8988T (cell line): ENCODE measurements around the gene FOSL2.
A peak's percentile ranks its signal among the peaks of the same experiment; 100 is the strongest.

ENCODE experiments used
- DNase-seq: peaks from one replicate; pipeline ENCODE4 v3.0.0; 2011

Gene FOSL2

GRCh38 chr2:28392297-28393113, at the start of gene FOSL2:
Gene FOSL2, plus strand, starts transcription at chr2:28392858. Its CDS starts 863 bp downstream, at chr2:28393721.
- peak; percentile 94 for DNase-seq

- DNase-seq, result no peak
Measured at GRCh38 chr2:28343184-28343942, 49.3 kb upstream of the FOSL2 start.

GRCh38 chr2:28343971-28344715, 48.5 kb upstream of the FOSL2 start:
- no peak for DNase-seq

GRCh38 chr2:28344756-28345373, 47.8 kb upstream of the FOSL2 start:
- DNase-seq, result no peak

GRCh38 chr2:28345619-28346018, 47.0 kb upstream of the FOSL2 start:
- DNase-seq, result no peak

- DNase-seq, result no peak
Measured at GRCh38 chr2:28346587-28346986, 46.1 kb upstream of the FOSL2 start.

GRCh38 chr2:28347193-28347592, 45.5 kb upstream of the FOSL2 start:
- DNase-seq, result no peak

GRCh38 chr2:28347596-28347995, 45.1 kb upstream of the FOSL2 start:
- DNase-seq, result no peak

- no peak for DNase-seq
Measured at GRCh38 chr2:28348149-28348567, 44.5 kb upstream of the FOSL2 start.

- no peak for DNase-seq
Measured at GRCh38 chr2:28348921-28349320, 43.7 kb upstream of the FOSL2 start.

- no peak for DNase-seq
Measured at GRCh38 chr2:28349546-28350165, 43.0 kb upstream of the FOSL2 start.

- DNase-seq, result no peak
Measured at GRCh38 chr2:28350196-28350595, 42.5 kb upstream of the FOSL2 start.

- no peak for DNase-seq
Measured at GRCh38 chr2:28350791-28351285, 41.8 kb upstream of the FOSL2 start.

GRCh38 chr2:28351621-28352020, 41.0 kb upstream of the FOSL2 start:
- DNase-seq, result no peak

GRCh38 chr2:28352104-28352503, 40.6 kb upstream of the FOSL2 start:
- no peak for DNase-seq

GRCh38 chr2:28352610-28353195, 40.0 kb upstream of the FOSL2 start:
- no peak for DNase-seq

- DNase-seq, result no peak
Measured at GRCh38 chr2:28354920-28355520, 37.6 kb upstream of the FOSL2 start.

- DNase-seq, result no peak
Measured at GRCh38 chr2:28355521-28356094, 37.0 kb upstream of the FOSL2 start.

- no peak for DNase-seq
Measured at GRCh38 chr2:28356095-28356911, 36.4 kb upstream of the FOSL2 start.

GRCh38 chr2:28357055-28357454, 35.6 kb upstream of the FOSL2 start:
- DNase-seq, result no peak
